K562 (cell line): ENCODE measurements around the gene RNF141. TPM values are rescaled to one million over a fixed set of nuclear protein-coding genes. Genes with fewer than 3 reads are reported as not detected.

Source experiments
- ATAC-seq: fragments of 200-7000 bp; cut with Tn5 transposase; 3 replicates; pipeline ENCODE4 v1.9.1; 2020; ENCODE audit warnings: moderate library complexity
- BruUV-seq: library from RNA; stranded (reverse); fragments of 400-500 nt; replicated peaks from 2 replicates; lab custom pipeline; 2021; lab: Mats Ljungman, UMichigan
- CTCF ChIA-PET: fragments of 300-600 bp; formaldehyde crosslinking; extraction: SDS; loops from one replicate; lab custom pipeline; 2021; ENCODE audit warnings: low intra/inter-chr PET ratio; lab: Yijun Ruan, JAX
- POLR2A ChIA-PET: fragments of 300-600, 350-650 bp; sonication (Branson Sonifier 250); formaldehyde crosslinking; extraction: SDS; loops from one replicate; lab custom pipeline; 2021; ENCODE audit warnings: antibody characterized with exemption, inconsistent platforms; lab: Yijun Ruan, JAX
- DNase-seq, 4 experiments: peaks; one replicate each; pipeline versions ENCODE4 v3.0.0 to v3.0.0-alpha.2; 2011 to 2018; ENCODE audit warnings: low spot score in 3 of 4, mixed read lengths in 3 of 4; ENCODE audit errors: extremely low read depth in 1 of 4
- FAIRE-seq: peaks from 2 replicates; lab custom pipeline; 2011; peaks lifted over from hg19 to GRCh38; lab: Jason Lieb, UNC
- H2AFZ ChIP-seq: 2 replicates; pipeline ENCODE4 v1.6.0; 2011; ENCODE audit warnings: low read depth, low read length, control low read depth, inconsistent platforms
- H3K27ac ChIP-seq: fragments of 200-600 bp; 3 replicates; pipeline ENCODE4 v1.8.0; 2011; ENCODE audit warnings: low read depth, mild to moderate bottlenecking, control low read depth, inconsistent platforms, low read length, moderate library complexity, mixed read lengths; ENCODE audit errors: extremely low read depth
- H3K27me3 ChIP-seq, 2 experiments: fragments of 300-600 bp in 1 of 2; 2 replicates in 1 of 2; 3 replicates in 1 of 2; pipeline versions ENCODE4 v1.6.0 to v1.8.0; 2011; ENCODE audit warnings: inconsistent platforms in 2 of 2, low read length in 2 of 2, mild to moderate bottlenecking in 1 of 2, mixed read lengths in 1 of 2, moderate library complexity in 1 of 2; ENCODE audit not compliant: control insufficient read depth in 2 of 2, insufficient read depth in 2 of 2
- H3K36me3 ChIP-seq: fragments of 300-600 bp; 3 replicates; pipeline ENCODE4 v1.8.0; 2011; ENCODE audit warnings: mild to moderate bottlenecking, low read length, inconsistent platforms; ENCODE audit not compliant: control insufficient read depth, insufficient read depth
- H3K4me1 ChIP-seq, 2 experiments: fragments of 200-600 bp in 1 of 2; replicated peaks in 1 of 2; 2 replicates in 1 of 2; 3 replicates in 1 of 2; pipeline versions ENCODE4 v1.5.1 to v1.8.0; 2011; ENCODE audit warnings: inconsistent platforms in 2 of 2, low read length in 2 of 2, mild to moderate bottlenecking in 1 of 2, mixed read lengths in 1 of 2, moderate library complexity in 1 of 2; ENCODE audit not compliant: control insufficient read depth in 2 of 2, insufficient read depth in 2 of 2
- H3K4me2 ChIP-seq: 2 replicates; pipeline ENCODE4 v1.6.1; 2011; ENCODE audit warnings: low read length, control low read depth, inconsistent platforms, mixed read lengths; ENCODE audit not compliant: insufficient read depth
- H3K4me3 ChIP-seq: fragments of 200-600 bp; sonication (generic), shearing (Covaris generic); 2 replicates; pipeline ENCODE4 v1.5.1; 2016; ENCODE audit warnings: control low read depth, inconsistent platforms
- H3K79me2 ChIP-seq: fragments of 200-600 bp; 3 replicates; pipeline ENCODE4 v1.8.0; 2011; ENCODE audit warnings: low read length, inconsistent platforms; ENCODE audit not compliant: control insufficient read depth, insufficient read depth
- H3K9ac ChIP-seq, 2 experiments: 2 replicates each; pipeline versions ENCODE4 v1.6.0 to v1.6.1; 2011; ENCODE audit warnings: low read depth in 2 of 2, low read length in 2 of 2, control low read depth in 1 of 2, inconsistent platforms in 1 of 2, mild to moderate bottlenecking in 1 of 2, mixed read lengths in 1 of 2; ENCODE audit not compliant: insufficient read depth in 1 of 2
- H3K9me1 ChIP-seq: one replicate; pipeline ENCODE4 v1.6.0; 2011; ENCODE audit warnings: inconsistent platforms, mild to moderate bottlenecking, low read length, moderate library complexity; ENCODE audit not compliant: control insufficient read depth, insufficient read depth
- H3K9me3 ChIP-seq: replicated peaks from 2 replicates; pipeline ENCODE4 v1.5.1; 2011; ENCODE audit warnings: low read depth, low read length, inconsistent platforms; ENCODE audit not compliant: control insufficient read depth, insufficient read depth
- H4K20me1 ChIP-seq: replicated peaks from 2 replicates; pipeline ENCODE4 v1.6.1; 2011; ENCODE audit warnings: low read length, inconsistent platforms, mixed read lengths; ENCODE audit not compliant: control insufficient read depth, insufficient read depth
- ARID1B ChIP-seq: fragments of 450-650 bp; IDR thresholded peaks from 2 replicates; pipeline ENCODE4 v1.6.1; 2016; ENCODE audit warnings: antibody characterized with exemption, mild to moderate bottlenecking, inconsistent platforms
- BACH1 ChIP-seq: fragments of 200-800 bp; sonication (Bioruptor generic); IDR thresholded peaks from 2 replicates; pipeline ENCODE4 v1.6.1; 2016; ENCODE audit warnings: missing genetic modification characterization, missing compliant biosample characterization
- C11orf30 ChIP-seq: fragments of 450-650 bp; IDR thresholded peaks from 2 replicates; pipeline ENCODE4 v1.6.1; 2016; ENCODE audit warnings: low read depth, mild to moderate bottlenecking
- CBFA2T3 ChIP-seq: fragments of 450-650 bp; IDR thresholded peaks from 2 replicates; pipeline ENCODE4 v1.6.1; 2017
- CBX3 ChIP-seq, 2 experiments: IDR thresholded peaks; 1 replicate in 1 of 2; 2 replicates in 1 of 2; pipeline ENCODE4 v1.6.1; 2012; ENCODE audit warnings: inconsistent platforms in 2 of 2, low read length in 2 of 2, borderline replicate concordance in 1 of 2, control low read depth in 1 of 2
- DNMT1 ChIP-seq: fragments of 450-650 bp; IDR thresholded peaks from 2 replicates; pipeline ENCODE4 v1.6.1; 2016; ENCODE audit warnings: antibody characterized with exemption, mild to moderate bottlenecking
- MEIS2 ChIP-seq: fragments of 450-650 bp; IDR thresholded peaks from 2 replicates; pipeline ENCODE4 v1.6.1; 2014; ENCODE audit warnings: mild to moderate bottlenecking; ENCODE audit not compliant: partially characterized antibody
- NCOA4 ChIP-seq: fragments of 450-650 bp; IDR thresholded peaks from 2 replicates; pipeline ENCODE4 v1.6.1; 2018; ENCODE audit warnings: mild to moderate bottlenecking; ENCODE audit not compliant: partially characterized antibody
- NR4A1 ChIP-seq, 2 experiments: fragments of 250-450 bp in 1 of 2; fragments of 450-650 bp in 1 of 2; sonication (Bioruptor Pico) in 1 of 2; IDR thresholded peaks; 2 replicates each; pipeline versions ENCODE4 v1.4.0 to v1.6.1; 2016 to 2020; ENCODE audit warnings: mild to moderate bottlenecking in 2 of 2, missing compliant biosample characterization in 1 of 2, missing genetic modification characterization in 1 of 2, moderate library complexity in 1 of 2
- SMARCA4 ChIP-seq: fragments of 450-650 bp; IDR thresholded peaks from 2 replicates; pipeline ENCODE4 v1.6.1; 2016
- TAL1 ChIP-seq: fragments of 450-650 bp; IDR thresholded peaks from 2 replicates; pipeline ENCODE4 v1.6.1; 2016; ENCODE audit warnings: mild to moderate bottlenecking
- TCF3 ChIP-seq: sonication (generic); formaldehyde crosslinking; IDR thresholded peaks from 2 replicates; pipeline ENCODE4 v1.4.0; 2020; ENCODE audit warnings: mild to moderate bottlenecking, missing genetic modification reagents
- TEAD4 ChIP-seq, 2 experiments: sonication (generic) in 1 of 2; formaldehyde crosslinking in 1 of 2; IDR thresholded peaks; 2 replicates each; pipeline versions ENCODE4 v1.6.1 to v1.8.0; 2012 to 2022; ENCODE audit warnings: borderline replicate concordance in 1 of 2, inconsistent platforms in 1 of 2, low read length in 1 of 2, mild to moderate bottlenecking in 1 of 2, missing genetic modification reagents in 1 of 2
- ZFP91 ChIP-seq: sonication (generic); formaldehyde crosslinking; IDR thresholded peaks from 2 replicates; pipeline ENCODE4 v1.8.0; 2022; ENCODE audit warnings: mild to moderate bottlenecking, missing genetic modification reagents
- ZNF316 ChIP-seq: fragments of 450-650 bp; IDR thresholded peaks from 2 replicates; pipeline ENCODE4 v1.6.1; 2016
- WGBS: fragments of 100-300 bp; shearing (Covaris generic); methylation state at CpG from one replicate; pipeline ENCODE4 v1.1.6; 2016; ENCODE audit warnings: low coverage, mixed read lengths; ENCODE audit not compliant: insufficient coverage; ENCODE audit errors: missing lambda C conversion rate; 5-methylcytosine and 5-hydroxymethylcytosine counted together
- in situ Hi-C: fragments of 300-500 bp; cut with MboI; formaldehyde crosslinking; loops from 4 replicates; pipeline ENCODE4 v1.15.0; 2018; ENCODE audit warnings: inconsistent platforms, mixed read lengths
- intact Hi-C: fragments of 100-400 bp; cut with micrococcal nuclease; formaldehyde crosslinking; loops from 2 replicates; pipeline ENCODE4 v1.14.2; 2022
- polyA plus RNA-seq, 8 experiments: library from polyadenylated mRNA; depleted of rRNA in 4 of 8; stranded (reverse) in 5 of 8; unstranded in 3 of 8; fragments of >200 nt; fragmentation: Nextera tagmentation in 2 of 8; fragmentation: Illumina TruSeq in 1 of 8; extraction: Ambion mirVana in 2 of 8; extraction: Trizol in 1 of 8; gene quantifications; 2 replicates each; pipeline versions ENCODE4 v1.2.1 to v1.2.3, GENCODE V29; 2011 to 2014; ENCODE audit warnings: inconsistent platforms in 1 of 8, missing spikeins in 1 of 8
- total RNA-seq, 7 experiments: library from RNA; depleted of rRNA in 6 of 7; stranded (reverse); fragments of >200 nt in 6 of 7; fragmentation: Illumina TruSeq in 2 of 7; extraction: Trizol in 2 of 7; gene quantifications; 2 replicates each; pipeline versions ENCODE4 v1.2.1 to v1.2.3, GENCODE V29; 2011 to 2021; ENCODE audit warnings: low replicate concordance in 1 of 7

RNF141 gene
- total and polyA plus RNA-seq, 9 of the 15 experiments (the other 6 are each of a cell fraction or from before 2014, with no cell fraction given), result 9.7 to 51.9 (median 18.9) TPM

GRCh38 chr11:10533323-10533722, 7.7 kb downstream of the RNF141 start:
- no TSS peak for BruUV-seq
- ATAC-seq (no peak), FAIRE-seq (no peak), DNase-seq (no peak)
- H3K79me2 ChIP-seq, result no peaks in the 10 kb centered on the region
- H3K9me1 ChIP-seq, result no peaks in the 10 kb centered on the region
- peaks cover 0 to 6% of the 10 kb centered on the region in 2 experiments; a peak in 2 of 5 replicates for H3K4me1 ChIP-seq
- no peaks in the 10 kb centered on the region for H4K20me1 ChIP-seq
- intact Hi-C loops (no loop called here), in situ Hi-C loops (no loop called here)
- H3K9me3 ChIP-seq, result no peaks in the 10 kb centered on the region
- no peak overlapping the region for H2AFZ ChIP-seq
- no peak overlapping the region for H3K4me2 ChIP-seq
- no peak overlapping the region for H3K4me3 ChIP-seq
- ChIA-PET CTCF (no interaction called here), POLR2A (interaction anchor here (0.5 to 3.1 kb wide), 5 partner anchors 13 to 387 kb away, joined by 3 to 12 read pairs (median 3); no protein-coding TSS in a partner anchor)
- TF ChIP-seq NCOA4, result no peak
- peak; percentile 76 for TF ChIP-seq ZNF316
- peak; percentile 60; the same call in 1 of the 2 replicates for TF ChIP-seq C11orf30
- H3K9ac ChIP-seq, result no peak overlapping the region
- peaks cover 38% of the 10 kb centered on the region for H3K36me3 ChIP-seq
- no peak overlapping the region for H3K27ac ChIP-seq
- no peaks in the 10 kb centered on the region for H3K27me3 ChIP-seq

GRCh38 chr11:10532526-10532925, 8.5 kb downstream of the RNF141 start:
- POLR2A ChIA-PET, result interaction anchor here (0.7 to 3.1 kb wide), 4 partner anchors 8 to 179 kb away, joined by 3 to 12 read pairs (median 8); partner anchors contain the start of gene RNF141

More at GRCh38 chr11:10532526-10532925, 8.5 kb downstream of the RNF141 start:
- H3K79me2 ChIP-seq, result no peaks in the 10 kb centered on the region
- no peak overlapping the region for H3K4me3 ChIP-seq
- WGBS, result 22% methylated on average over 2 of the region's 2 CpGs
- no peaks in the 10 kb centered on the region for H3K9me1 ChIP-seq
- H2AFZ ChIP-seq, result no peak overlapping the region
- H3K27me3 ChIP-seq, result no peaks in the 10 kb centered on the region
- no peak overlapping the region for H3K4me2 ChIP-seq
- FAIRE-seq (no peak), ATAC-seq (no peak), DNase-seq (peak in 1 of 4 experiments; percentile 24)
- H3K4me1 ChIP-seq, result peaks cover 0 to 4% of the 10 kb centered on the region in 2 experiments; a peak in 2 of 5 replicates
- peaks cover 40% of the 10 kb centered on the region for H3K36me3 ChIP-seq
- CTCF ChIA-PET, result no interaction called here
- H3K9ac ChIP-seq, result no peak overlapping the region
- in situ Hi-C loops, result no loop called here
- H3K27ac ChIP-seq, result no peak overlapping the region
- BruUV-seq, result no TSS peak
- intact Hi-C loops, result no loop called here
- TF ChIP-seq ZFP91 (no peak), DNMT1 (no peak), SMARCA4 (0 out of 2 replicates have a peak, but pooled peaks have one; percentile 23), TEAD4 (IDR thresholded peaks at IDR 0.05; ENCODE audit: low read length) (peak; percentile 52; the same call in 1 of the 2 replicates), TEAD4 (CRISPR knock-in tag; IDR thresholded peaks at IDR 0.05; ENCODE audit: borderline replicate concordance) (no peak), TCF3 (CRISPR knock-in tag) (peak; percentile 48), CBX3 (IDR thresholded peaks at IDR 0.05; ENCODE audit: borderline replicate concordance in 1 of 2, low read length in 2 of 2) (no peak), TAL1 (peak; percentile 29; the same call in 1 of the 2 replicates), NR4A1 (CRISPR knock-in tag; IDR thresholded peaks at IDR 0.05) (no peak), NR4A1 (tag; IDR thresholded peaks at IDR 0.05) (no peak), ARID1B (peak; percentile 33; the same call in 1 of the 2 replicates), MEIS2 (peak; percentile 34), BACH1 (no peak), CBFA2T3 (peak; percentile 45)
- no peaks in the 10 kb centered on the region for H4K20me1 ChIP-seq
- no peaks in the 10 kb centered on the region for H3K9me3 ChIP-seq
